IMR-90 (cell line): ENCODE results near the gene PBX3. TPM values are rescaled to one million over a fixed set of nuclear protein-coding genes. Genes with fewer than 3 reads are reported as not detected.

Source experiments
- ATAC-seq: fragments of 200-7000 bp; cut with Tn5 transposase; 2 replicates; pipeline ENCODE4 v1.9.1; 2020; ENCODE audit warnings: low read depth, mild to moderate bottlenecking, moderate library complexity
- BruUV-seq: library from RNA; stranded (reverse); fragments of 400-500 nt; replicated peaks from 2 replicates; lab custom pipeline; 2021; lab: Mats Ljungman, UMichigan
- CTCF ChIA-PET: fragments of 300-600 bp; formaldehyde crosslinking; extraction: SDS; loops from one replicate; lab custom pipeline; 2021; ENCODE audit warnings: antibody characterized with exemption; lab: Yijun Ruan, JAX
- POLR2A ChIA-PET: fragments of 300-600 bp; sonication (Branson Sonifier 250); formaldehyde crosslinking; loops from one replicate; lab custom pipeline; 2022; ENCODE audit warnings: antibody characterized with exemption; ENCODE audit not compliant: unreplicated experiment; lab: Charles Lee
- DNase-seq: peaks from one replicate; pipeline ENCODE4 v3.0.0; 2013
- H2AFZ ChIP-seq: replicated peaks from 2 replicates; pipeline ENCODE3; 2013; ENCODE audit warnings: low read length, mild to moderate bottlenecking; ENCODE audit not compliant: poor library complexity
- H2AK5ac ChIP-seq: 2 replicates; pipeline ENCODE4 v1.6.1; 2013; ENCODE audit warnings: low read depth, low read length, inconsistent platforms
- H2AK9ac ChIP-seq: replicated peaks from 2 replicates; pipeline ENCODE3; 2013; ENCODE audit warnings: mild to moderate bottlenecking, low read depth, low read length, moderate library complexity; ENCODE audit not compliant: poor library complexity
- H2BK120ac ChIP-seq: 2 replicates; pipeline ENCODE4 v1.6.1; 2013; ENCODE audit warnings: low read depth, low read length, inconsistent platforms
- H2BK15ac ChIP-seq: 3 replicates; pipeline ENCODE4 v1.6.1; 2013; ENCODE audit warnings: low read depth, low read length, inconsistent platforms
- H2BK20ac ChIP-seq: 2 replicates; pipeline ENCODE4 v1.6.1; 2013; ENCODE audit warnings: low read depth, mild to moderate bottlenecking, inconsistent platforms, low read length, moderate library complexity
- H2BK5ac ChIP-seq: 2 replicates; pipeline ENCODE4 v1.6.1; 2013; ENCODE audit warnings: mild to moderate bottlenecking, low read depth, low read length, inconsistent platforms; ENCODE audit not compliant: poor library complexity, severe bottlenecking
- H3K14ac ChIP-seq: replicated peaks from 2 replicates; pipeline ENCODE4 v1.6.1; 2013; ENCODE audit warnings: low read depth, low read length, inconsistent platforms
- H3K18ac ChIP-seq: 2 replicates; pipeline ENCODE4 v1.6.1; 2013; ENCODE audit warnings: low read depth, low read length, control low read depth
- H3K23ac ChIP-seq: 2 replicates; pipeline ENCODE4 v1.6.1; 2013; ENCODE audit warnings: low read depth, low read length, inconsistent platforms
- H3K27ac ChIP-seq: 2 replicates; pipeline ENCODE4 v1.5.1; 2013; ENCODE audit warnings: mild to moderate bottlenecking, control low read depth, low read length; ENCODE audit not compliant: insufficient read depth
- H3K27me3 ChIP-seq: 2 replicates; pipeline ENCODE4 v1.6.1; 2013; ENCODE audit warnings: low read length; ENCODE audit not compliant: control insufficient read depth, insufficient read depth
- H3K36me3 ChIP-seq: 2 replicates; pipeline ENCODE4 v1.6.1; 2013; ENCODE audit warnings: low read length, mixed read lengths; ENCODE audit not compliant: control insufficient read depth, insufficient read depth
- H3K4ac ChIP-seq: 2 replicates; pipeline ENCODE4 v1.6.1; 2013; ENCODE audit warnings: low read depth, low read length, inconsistent platforms
- H3K4me1 ChIP-seq: 2 replicates; pipeline ENCODE4 v1.6.1; 2013; ENCODE audit warnings: low read length, mixed read lengths; ENCODE audit not compliant: control insufficient read depth, insufficient read depth
- H3K4me2 ChIP-seq: 2 replicates; pipeline ENCODE4 v1.6.1; 2013; ENCODE audit warnings: low read depth, mild to moderate bottlenecking, control low read depth, low read length, moderate library complexity
- H3K4me3 ChIP-seq: 2 replicates; pipeline ENCODE4 v1.5.1; 2013; ENCODE audit warnings: low read depth, mild to moderate bottlenecking, control low read depth, low read length, moderate library complexity; ENCODE audit not compliant: insufficient read depth
- H3K56ac ChIP-seq: 2 replicates; pipeline ENCODE4 v1.6.1; 2013; ENCODE audit warnings: low read length, inconsistent platforms; ENCODE audit not compliant: insufficient read depth; ENCODE audit errors: extremely low read depth
- H3K79me1 ChIP-seq, 2 experiments: 2 replicates each; pipeline ENCODE4 v1.6.1; 2013; ENCODE audit warnings: low read length in 2 of 2, inconsistent platforms in 1 of 2, low read depth in 1 of 2
- H3K9ac ChIP-seq: 2 replicates; pipeline ENCODE4 v1.6.1; 2013; ENCODE audit warnings: low read depth, low read length, control low read depth
- H3K9me1 ChIP-seq: 2 replicates; pipeline ENCODE4 v1.6.1; 2013; ENCODE audit warnings: low read length, inconsistent platforms; ENCODE audit not compliant: insufficient read depth
- H3K9me3 ChIP-seq: 2 replicates; pipeline ENCODE4 v1.6.1; 2013; ENCODE audit warnings: low read length; ENCODE audit not compliant: control insufficient read depth, insufficient read depth
- H4K20me1 ChIP-seq: 2 replicates; pipeline ENCODE4 v1.6.1; 2013; ENCODE audit warnings: low read length, inconsistent platforms; ENCODE audit not compliant: insufficient read depth
- H4K5ac ChIP-seq: 2 replicates; pipeline ENCODE4 v1.6.1; 2013; ENCODE audit warnings: mild to moderate bottlenecking, low read depth, low read length, control low read depth
- H4K8ac ChIP-seq, 2 experiments: 2 replicates each; pipeline ENCODE4 v1.6.1; 2013; ENCODE audit warnings: low read depth in 2 of 2, low read length in 2 of 2, control low read depth in 1 of 2, inconsistent platforms in 1 of 2
- H4K91ac ChIP-seq: 2 replicates; pipeline ENCODE4 v1.6.1; 2013; ENCODE audit warnings: low read depth, low read length, inconsistent platforms; ENCODE audit not compliant: insufficient read depth
- BHLHE40 ChIP-seq: fragments of 150-350 bp; IDR thresholded peaks from 2 replicates; pipeline ENCODE4 v1.6.1; 2016; ENCODE audit warnings: mild to moderate bottlenecking, low read depth, low read length
- CHD1 ChIP-seq: IDR thresholded peaks from 2 replicates; pipeline ENCODE4 v1.6.1; 2012; ENCODE audit warnings: low read depth, low read length, improper control_type of control experiment
- FOS ChIP-seq: fragments of 150-350 bp; IDR thresholded peaks from 2 replicates; pipeline ENCODE4 v1.6.1; 2016; ENCODE audit warnings: low read depth, low read length
- MAZ ChIP-seq: IDR thresholded peaks from 2 replicates; pipeline ENCODE4 v1.6.1; 2012; ENCODE audit warnings: low read depth, mild to moderate bottlenecking, low read length, improper control_type of control experiment, moderate library complexity, borderline replicate concordance
- MXI1 ChIP-seq: IDR thresholded peaks from 2 replicates; pipeline ENCODE4 v1.6.1; 2012; ENCODE audit warnings: low read depth, mild to moderate bottlenecking, low read length, moderate library complexity, borderline replicate concordance
- NFE2L2 ChIP-seq: fragments of 150-350 bp; IDR thresholded peaks from 2 replicates; pipeline ENCODE4 v1.6.1; 2016; ENCODE audit warnings: low read depth, mild to moderate bottlenecking, low read length
- POLR2A ChIP-seq: IDR thresholded peaks from 2 replicates; pipeline ENCODE4 v1.6.1; 2012; ENCODE audit warnings: mild to moderate bottlenecking, low read depth, low read length
- RAD21 ChIP-seq: IDR thresholded peaks from 2 replicates; pipeline ENCODE4 v1.6.1; 2012; ENCODE audit warnings: low read length, improper control_type of control experiment
- SMC3 ChIP-seq: fragments of 150-350 bp; IDR thresholded peaks from 2 replicates; pipeline ENCODE4 v1.6.1; 2016; ENCODE audit warnings: low read depth, mild to moderate bottlenecking, antibody characterized with exemption, low read length, moderate library complexity
- WGBS, 2 experiments: methylation state at CpG; one replicate each; pipeline versions ENCODE4 v1.1.5 to v1.1.7; 2013; ENCODE audit warnings: missing lambda C conversion rate in 2 of 2; ENCODE audit not compliant: insufficient read length in 1 of 2; ENCODE audit errors: extremely low coverage in 2 of 2; 5-methylcytosine and 5-hydroxymethylcytosine counted together
- dilution Hi-C: fragments of 300-500 bp; cut with HindIII; formaldehyde crosslinking; loops from one replicate; pipeline ENCODE4 v1.14.3; 2018; ENCODE audit warnings: low sequenced_read_pairs; ENCODE audit not compliant: unreplicated experiment
- in situ Hi-C: fragments of 300-500 bp; cut with MboI; formaldehyde crosslinking; loops from 3 replicates; pipeline ENCODE4 v1.14.3; 2019; ENCODE audit warnings: low sequenced_read_pairs, inconsistent platforms, mixed read lengths
- intact Hi-C: fragments of 100-400 bp; cut with micrococcal nuclease; formaldehyde crosslinking; loops from 2 replicates; pipeline ENCODE4 v1.10.0; 2022
- polyA plus RNA-seq, 3 experiments: library from polyadenylated mRNA; depleted of rRNA; stranded (reverse); fragments of >200 nt; gene quantifications; 2 replicates each; pipeline ENCODE4 v1.2.3, GENCODE V29; 2012; ENCODE audit warnings: low replicate concordance in 1 of 3
- total RNA-seq: library from RNA; depleted of rRNA; stranded (reverse); fragments of >200 nt; gene quantifications from 2 replicates; pipeline ENCODE4 v1.2.3, GENCODE V29; 2012
- TF ChIP-seq, protein P1 (sequence below): fragments of 150-350 bp; IDR thresholded peaks from 2 replicates; pipeline ENCODE4 v1.6.1; 2017; ENCODE audit warnings: mild to moderate bottlenecking, antibody characterized with exemption, low read length, low read depth
- TF ChIP-seq, protein P2 (sequence below): conservative IDR thresholded peaks from 2 replicates; pipeline ENCODE4 v1.5.1; 2012; ENCODE audit warnings: mild to moderate bottlenecking, low read depth, low read length, improper control_type of control experiment
- TF ChIP-seq, protein P3 (sequence below): fragments of 150-350 bp; IDR thresholded peaks from 2 replicates; pipeline ENCODE4 v1.6.1; 2016; ENCODE audit warnings: low read depth, mild to moderate bottlenecking, low read length, moderate library complexity, borderline replicate concordance

PBX3 gene
- total and polyA plus RNA-seq, 2 of the 4 experiments (the other 2 are of a cell fraction): 12.0 to 15.6 TPM

GRCh38 chr9:125822902-125823301, 75.7 kb downstream of the PBX3 start:
- Histone ChIP-seq H3K27me3 (no peaks in the 10 kb centered on the region), H3K4ac (no peak overlapping the region), H3K56ac (no peak overlapping the region), H3K4me1 (peaks cover 2% of the 10 kb centered on the region; the same call in 1 of the 2 replicates), H3K9me1 (no peaks in the 10 kb centered on the region), H3K27ac (no peak overlapping the region), H2BK120ac (no peak overlapping the region), H4K20me1 (no peaks in the 10 kb centered on the region), H3K36me3 (no peaks in the 10 kb centered on the region), H4K8ac (no peak overlapping the region; a peak in 1 of 4 replicates), H2AK5ac (no peak overlapping the region), H3K14ac (no peak overlapping the region), H3K4me3 (no peak overlapping the region), H3K79me1 (peaks cover 17 to 21% of the 10 kb centered on the region in 2 experiments), H3K9ac (no peak overlapping the region), H2BK5ac (no peak overlapping the region), H3K23ac (no peak overlapping the region), H4K91ac (no peak overlapping the region), H3K18ac (no peak overlapping the region), H2BK20ac (no peak overlapping the region), H3K9me3 (no peaks in the 10 kb centered on the region), H2AFZ (no peak overlapping the region), H2BK15ac (no peak overlapping the region), H3K4me2 (no peak overlapping the region), H4K5ac (no peak overlapping the region), H2AK9ac (no peak overlapping the region)
- dilution Hi-C loops: no loop called here
- CTCF ChIA-PET: no interaction called here
- WGBS, 2 experiments: no CpG with 5 or more reads among the region's 2 CpGs
- ATAC-seq (no peak), DNase-seq (no peak)
- intact Hi-C loops: no loop called here
- no TSS peak for BruUV-seq
- POLR2A ChIA-PET: no interaction called here
- TF ChIP-seq CHD1 (no peak), SMC3 (no peak), RAD21 (no peak), BHLHE40 (no peak), POLR2A (no peak), MAZ (no peak), NFE2L2 (no peak), MXI1 (no peak), FOS (no peak)
- TF ChIP-seq, protein P1, sequence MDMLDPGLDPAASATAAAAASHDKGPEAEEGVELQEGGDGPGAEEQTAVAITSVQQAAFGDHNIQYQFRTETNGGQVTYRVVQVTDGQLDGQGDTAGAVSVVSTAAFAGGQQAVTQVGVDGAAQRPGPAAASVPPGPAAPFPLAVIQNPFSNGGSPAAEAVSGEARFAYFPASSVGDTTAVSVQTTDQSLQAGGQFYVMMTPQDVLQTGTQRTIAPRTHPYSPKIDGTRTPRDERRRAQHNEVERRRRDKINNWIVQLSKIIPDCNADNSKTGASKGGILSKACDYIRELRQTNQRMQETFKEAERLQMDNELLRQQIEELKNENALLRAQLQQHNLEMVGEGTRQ: no peak
- TF ChIP-seq, protein P2, sequence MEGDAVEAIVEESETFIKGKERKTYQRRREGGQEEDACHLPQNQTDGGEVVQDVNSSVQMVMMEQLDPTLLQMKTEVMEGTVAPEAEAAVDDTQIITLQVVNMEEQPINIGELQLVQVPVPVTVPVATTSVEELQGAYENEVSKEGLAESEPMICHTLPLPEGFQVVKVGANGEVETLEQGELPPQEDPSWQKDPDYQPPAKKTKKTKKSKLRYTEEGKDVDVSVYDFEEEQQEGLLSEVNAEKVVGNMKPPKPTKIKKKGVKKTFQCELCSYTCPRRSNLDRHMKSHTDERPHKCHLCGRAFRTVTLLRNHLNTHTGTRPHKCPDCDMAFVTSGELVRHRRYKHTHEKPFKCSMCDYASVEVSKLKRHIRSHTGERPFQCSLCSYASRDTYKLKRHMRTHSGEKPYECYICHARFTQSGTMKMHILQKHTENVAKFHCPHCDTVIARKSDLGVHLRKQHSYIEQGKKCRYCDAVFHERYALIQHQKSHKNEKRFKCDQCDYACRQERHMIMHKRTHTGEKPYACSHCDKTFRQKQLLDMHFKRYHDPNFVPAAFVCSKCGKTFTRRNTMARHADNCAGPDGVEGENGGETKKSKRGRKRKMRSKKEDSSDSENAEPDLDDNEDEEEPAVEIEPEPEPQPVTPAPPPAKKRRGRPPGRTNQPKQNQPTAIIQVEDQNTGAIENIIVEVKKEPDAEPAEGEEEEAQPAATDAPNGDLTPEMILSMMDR: no peak
- TF ChIP-seq, protein P3, sequence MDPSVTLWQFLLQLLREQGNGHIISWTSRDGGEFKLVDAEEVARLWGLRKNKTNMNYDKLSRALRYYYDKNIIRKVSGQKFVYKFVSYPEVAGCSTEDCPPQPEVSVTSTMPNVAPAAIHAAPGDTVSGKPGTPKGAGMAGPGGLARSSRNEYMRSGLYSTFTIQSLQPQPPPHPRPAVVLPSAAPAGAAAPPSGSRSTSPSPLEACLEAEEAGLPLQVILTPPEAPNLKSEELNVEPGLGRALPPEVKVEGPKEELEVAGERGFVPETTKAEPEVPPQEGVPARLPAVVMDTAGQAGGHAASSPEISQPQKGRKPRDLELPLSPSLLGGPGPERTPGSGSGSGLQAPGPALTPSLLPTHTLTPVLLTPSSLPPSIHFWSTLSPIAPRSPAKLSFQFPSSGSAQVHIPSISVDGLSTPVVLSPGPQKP: no peak
- in situ Hi-C loops: no loop called here
